ELF-1 (cell line): ENCODE data around the gene NRIP3.
"Not testable (repeated sequence)": the region's sequence is repeated elsewhere in the genome, so short reads cannot be mapped to it uniquely, and the experiment has no call there.

Experiments used
- DNase-seq: peaks from one replicate; pipeline ENCODE4 v3.0.0-alpha.2; 2016; ENCODE audit warnings: low read depth, low spot score

NRIP3 gene

DNA sequence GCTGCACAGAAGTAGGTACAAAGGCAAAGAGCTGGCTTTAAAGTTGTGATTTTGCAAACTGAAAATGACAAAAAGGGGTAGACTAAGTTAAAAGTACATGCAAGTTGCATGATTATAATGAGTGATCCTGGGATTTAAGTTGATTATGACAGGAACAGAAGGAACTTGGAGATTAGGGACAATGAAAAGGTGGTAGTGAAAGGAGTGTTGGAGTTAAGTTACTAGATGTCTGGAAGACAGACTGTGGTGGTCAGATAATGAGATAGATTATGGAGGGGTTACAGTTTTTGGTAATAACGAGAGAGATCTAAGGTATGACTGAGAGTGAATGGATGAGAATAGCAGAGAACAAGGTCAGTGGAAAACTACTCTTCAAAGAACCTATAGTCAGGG lies 31.9 kb downstream of the NRIP3 start:
- DNase-seq: no peak

DNA sequence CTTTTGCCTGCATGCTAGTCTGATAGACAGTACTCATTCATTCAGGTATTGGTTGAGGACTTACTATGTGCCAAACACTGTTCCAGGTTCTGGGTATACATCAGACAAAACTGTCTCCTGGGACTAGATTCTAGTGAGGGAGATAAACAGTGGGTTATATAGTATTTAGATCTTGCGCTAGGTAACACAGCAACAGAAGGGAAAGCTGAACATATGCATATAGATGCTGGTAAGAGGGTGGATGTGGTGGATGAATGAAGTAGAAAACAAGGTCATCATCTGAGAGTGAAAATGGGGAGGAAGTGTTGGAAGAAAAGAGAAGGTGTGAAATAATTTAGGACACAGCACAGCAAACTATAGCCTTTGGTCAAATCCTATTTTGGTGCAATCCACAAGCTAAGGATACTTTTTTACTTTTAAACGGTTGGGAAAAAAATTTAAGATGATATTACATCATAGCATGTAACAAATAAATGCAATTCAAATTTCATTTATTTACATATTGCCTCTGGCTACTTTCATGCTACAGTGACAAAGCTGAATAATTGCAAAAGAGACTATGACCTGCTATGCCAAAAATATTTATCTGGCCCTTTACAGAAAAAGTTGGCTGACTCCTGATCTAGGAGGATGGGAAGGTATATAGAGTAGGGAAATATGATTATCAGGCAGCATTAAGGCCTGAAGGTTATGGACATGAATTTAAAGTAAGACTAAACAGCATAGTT lies 32.4 kb downstream of the NRIP3 start:
- no peak for DNase-seq

GRCh38 chr11:8967184-8967583 lies 36.6 kb downstream of the NRIP3 start:
- DNase-seq: no peak

DNA sequence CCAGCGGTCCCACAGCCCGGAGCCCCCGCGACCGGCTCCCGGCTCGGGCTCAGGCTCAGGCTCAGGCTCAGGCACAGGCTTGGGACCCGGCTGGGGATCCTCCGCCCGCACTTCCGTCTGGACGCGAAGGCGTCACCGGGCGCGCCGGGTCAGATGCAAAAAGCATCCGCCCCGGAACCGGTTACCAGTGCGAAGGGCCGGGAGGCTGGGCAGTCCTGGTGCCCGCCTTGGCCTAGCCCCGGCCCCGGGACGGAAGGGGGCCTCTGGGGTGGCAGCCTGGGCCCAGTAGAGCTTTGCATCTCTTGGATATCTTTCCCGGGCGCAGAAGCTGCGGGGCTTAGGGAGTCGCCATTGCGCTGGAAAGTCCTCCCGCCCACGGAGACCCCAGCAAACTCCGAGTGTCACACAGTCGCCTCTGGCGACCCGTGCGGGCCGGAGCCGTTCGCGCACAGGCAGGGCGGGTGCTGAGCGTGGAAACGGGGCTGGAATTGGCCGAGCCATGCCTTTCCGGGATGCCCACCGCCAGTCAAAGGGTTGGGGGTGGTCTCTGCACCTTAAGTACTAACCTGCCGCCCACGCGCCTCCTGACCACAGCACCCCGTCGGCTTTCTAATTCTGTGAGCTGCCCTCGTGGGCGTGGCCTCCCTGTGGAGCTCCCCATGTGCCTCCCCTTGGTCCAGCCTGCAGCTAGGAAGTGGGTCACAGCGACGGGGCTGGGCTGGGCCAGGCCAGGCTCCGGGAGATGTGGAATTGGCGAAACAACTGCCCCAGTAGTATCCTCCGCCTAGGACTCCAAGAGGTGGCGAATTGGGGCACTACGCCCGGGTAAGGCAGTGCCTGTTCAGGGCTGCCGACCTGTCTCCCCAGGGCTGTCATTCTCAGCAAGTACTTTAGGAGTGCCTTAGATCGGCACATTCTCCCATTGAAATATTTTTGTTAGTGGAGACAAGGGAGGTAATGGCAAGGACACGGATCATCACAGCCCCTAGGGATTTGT lies 39.2 kb downstream of the NRIP3 start, which contains the start of gene TMEM9B:
Gene TMEM9B, minus strand, starts transcription at position 119 of the 997 bp plus-strand sequence. CDS start 129 bp downstream, outside the sequence.
- peak; percentile 91 for DNase-seq

- peak; percentile 90 for DNase-seq
Measured at GRCh38 chr11:8963569-8964323, 40.1 kb downstream of the NRIP3 start.

GRCh38 chr11:8962841-8963240 lies 41.0 kb downstream of the NRIP3 start:
- DNase-seq: no peak

DNA sequence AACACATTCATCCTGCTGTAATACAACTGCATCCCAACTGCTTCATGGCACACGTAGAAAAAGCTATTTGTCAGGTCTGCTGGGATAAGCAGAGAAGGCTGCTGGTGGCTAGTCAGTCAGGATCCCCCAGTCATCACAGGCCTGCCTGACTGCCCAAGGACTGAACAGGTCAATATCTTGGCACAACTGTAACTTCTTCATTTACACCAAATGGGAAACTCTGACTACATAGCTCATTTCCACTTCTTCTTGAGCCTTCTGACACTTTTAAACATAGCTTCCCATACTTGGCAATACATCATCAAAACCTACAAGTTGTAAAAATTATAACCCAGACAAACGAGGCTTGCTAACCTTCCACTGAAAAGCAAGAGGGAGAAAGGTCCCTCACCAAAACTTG lies 42.4 kb downstream of the NRIP3 start:
- no peak for DNase-seq

GRCh38 chr11:8959546-8960166 lies 44.1 kb downstream of the NRIP3 start:
- peak; percentile 56 for DNase-seq

GRCh38 chr11:8956860-8957259 lies 46.9 kb downstream of the NRIP3 start:
- DNase-seq: no peak

DNA sequence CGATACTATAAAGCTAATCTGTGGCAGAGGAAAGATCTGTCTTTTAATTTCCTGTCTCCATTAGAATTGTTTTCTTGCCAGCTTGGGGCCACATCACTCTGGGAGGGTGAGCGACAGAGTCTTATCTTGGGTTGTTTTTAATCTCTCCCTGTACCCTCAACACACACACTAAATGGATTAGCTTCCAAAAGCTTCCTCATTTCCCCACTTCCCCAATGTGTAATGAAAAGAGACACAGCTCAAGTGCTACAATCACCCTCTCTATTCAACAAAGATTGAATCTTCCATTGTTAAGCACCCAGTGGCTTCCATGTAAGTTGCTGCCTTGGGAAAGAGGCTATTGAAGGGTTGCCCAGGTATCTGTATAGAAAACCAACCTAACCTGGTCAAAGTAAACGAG lies 54.9 kb downstream of the NRIP3 start:
- no peak for DNase-seq

DNA sequence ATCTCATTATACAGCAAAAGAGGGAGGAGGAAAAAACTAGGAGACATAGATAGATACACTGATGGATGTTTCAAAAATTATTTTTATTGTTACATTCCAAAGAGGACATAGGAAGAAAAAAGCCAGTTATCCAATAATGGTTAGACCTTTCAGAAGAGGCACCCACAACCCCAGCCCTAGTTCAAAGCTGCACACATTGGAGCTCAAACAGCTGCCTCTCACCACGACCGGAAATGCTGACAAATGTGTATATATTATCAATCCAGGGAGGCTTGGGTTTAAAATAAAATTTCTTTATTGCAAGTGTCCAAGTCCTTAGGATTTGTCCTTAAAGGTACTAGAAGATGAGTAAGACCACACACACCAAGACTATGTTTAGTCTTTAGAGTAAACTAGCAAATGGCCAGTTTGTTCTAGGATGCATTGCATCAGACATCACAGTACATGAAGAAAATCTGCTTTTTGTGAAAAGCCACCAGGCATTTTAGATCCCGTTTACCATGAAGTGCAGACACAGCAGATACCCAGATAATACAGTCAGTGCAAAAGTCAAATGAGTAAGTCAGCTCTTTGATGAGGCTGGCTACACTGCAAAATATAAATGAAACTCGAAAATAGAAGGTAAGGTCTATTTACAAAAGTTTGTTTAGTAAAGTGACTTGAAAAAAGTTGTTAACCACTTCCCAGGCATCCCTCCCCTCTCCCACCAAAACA lies 56.4 kb downstream of the NRIP3 start:
- no peak for DNase-seq

GRCh38 chr11:8942518-8943066 lies 61.2 kb downstream of the NRIP3 start, which contains the start of gene ASCL3:
TSS of gene ASCL3 (minus strand) at chr11:8943016. CDS start at chr11:8938161, 4,855 bp downstream.
- no peak for DNase-seq

DNA sequence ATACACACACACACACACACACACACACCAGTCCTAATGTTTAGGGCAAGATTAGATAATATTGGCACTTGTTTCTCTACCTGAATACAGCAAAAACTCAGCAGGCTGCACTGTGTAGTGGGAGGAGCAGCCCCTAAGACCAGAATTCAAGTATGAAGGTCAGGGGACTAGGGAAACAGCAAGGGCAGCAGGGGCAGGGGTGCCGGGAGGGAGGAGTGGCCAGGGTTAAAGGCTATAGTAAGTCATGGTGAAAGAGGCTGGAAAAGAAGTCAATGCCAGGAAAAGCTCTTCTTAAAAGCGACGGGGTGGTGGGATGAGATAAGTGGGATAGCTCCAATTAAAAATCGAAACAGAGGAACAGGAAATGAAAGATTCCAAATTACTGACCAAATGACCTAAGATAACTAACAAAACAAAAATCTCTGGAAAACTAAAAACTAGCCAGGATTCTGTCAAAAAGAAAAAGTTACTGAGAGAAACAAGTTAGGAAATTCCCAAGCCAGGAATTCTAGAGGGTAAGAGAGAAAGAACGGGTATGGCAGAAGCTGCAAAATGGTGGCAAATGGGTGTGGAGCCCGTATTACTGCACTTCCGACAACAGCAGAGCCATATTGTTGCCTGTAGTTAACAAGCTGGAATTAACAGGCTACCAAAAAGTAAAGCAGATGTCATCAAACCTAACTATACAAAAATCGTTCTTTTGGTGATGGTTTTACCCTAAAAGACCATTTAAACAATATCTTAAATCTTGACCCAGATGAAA lies 62.3 kb downstream of the NRIP3 start:
- DNase-seq: no peak

- DNase-seq: no peak
Measured at GRCh38 chr11:8937659-8938058, 66.1 kb downstream of the NRIP3 start.

GRCh38 chr11:8937159-8937558 lies 66.6 kb downstream of the NRIP3 start:
- no peak for DNase-seq

DNA sequence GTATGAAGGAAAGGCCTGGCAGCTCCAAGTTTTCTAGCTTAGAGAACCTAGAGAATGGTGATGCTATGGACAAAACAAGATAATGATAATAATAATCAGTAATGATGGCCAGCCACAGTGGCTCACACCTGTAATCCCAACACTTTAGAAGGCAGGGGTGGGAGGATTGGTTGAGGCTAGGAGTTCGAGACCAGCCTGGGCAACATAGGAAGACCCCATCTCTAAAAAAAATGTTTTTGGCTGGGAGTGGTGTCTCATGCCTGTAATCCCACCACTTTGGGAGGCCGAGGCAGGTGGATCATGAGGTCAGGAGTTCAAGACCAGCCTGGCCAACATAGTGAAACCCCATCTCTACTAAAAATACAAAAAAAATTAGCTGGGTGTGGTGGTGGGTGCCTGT lies 68.0 kb downstream of the NRIP3 start:
- DNase-seq: not testable (repeated sequence)

- peak; percentile 72 for DNase-seq
Measured at GRCh38 chr11:8934742-8935488, 68.9 kb downstream of the NRIP3 start.

GRCh38 chr11:8933931-8934330 lies 69.9 kb downstream of the NRIP3 start:
- DNase-seq: no peak
